Panc1 (cell line): ENCODE data around the gene FKBP1A. TPM values are rescaled to one million over a fixed set of nuclear protein-coding genes. Genes with fewer than 3 reads are reported as not detected.

ENCODE experiments used
- ATAC-seq: fragments of 200-7000 bp; cut with Tn5 transposase; 2 replicates; pipeline ENCODE4 v1.9.1; 2020; ENCODE audit warnings: mild to moderate bottlenecking, moderate library complexity
- BruUV-seq: library from RNA; stranded (reverse); fragments of 400-500 nt; replicated peaks from 2 replicates; lab custom pipeline; 2021; lab: Mats Ljungman, UMichigan
- CTCF ChIA-PET: fragments of 300-600 bp; sonication (Branson Sonifier 250); formaldehyde crosslinking; loops from one replicate; lab custom pipeline; 2022; ENCODE audit warnings: antibody characterized with exemption; lab: Charles Lee
- POLR2A ChIA-PET: fragments of 300-600 bp; sonication (Branson Sonifier 250); formaldehyde crosslinking; loops from one replicate; lab custom pipeline; 2022; ENCODE audit warnings: antibody characterized with exemption; lab: Charles Lee
- DNase-seq: peaks from one replicate; pipeline ENCODE4 v3.0.0-alpha.2; 2010; ENCODE audit warnings: low read depth, low spot score
- H3K27ac ChIP-seq: 2 replicates; pipeline ENCODE4 v1.5.1; 2011; ENCODE audit warnings: mild to moderate bottlenecking, low read length, inconsistent platforms
- H3K27me3 ChIP-seq: fragments of 200-500 bp; sonication (Bioruptor generic); 2 replicates; pipeline ENCODE4 v1.6.0; 2014; ENCODE audit warnings: low read length, inconsistent platforms; ENCODE audit not compliant: control insufficient read depth, insufficient read depth
- H3K36me3 ChIP-seq: fragments of 200-500 bp; sonication (Bioruptor generic); 2 replicates; pipeline ENCODE4 v1.5.1; 2014; ENCODE audit warnings: inconsistent platforms, mild to moderate bottlenecking, low read length, moderate library complexity; ENCODE audit not compliant: control insufficient read depth, insufficient read depth
- H3K4me1 ChIP-seq: 2 replicates; pipeline ENCODE4 v1.5.1; 2011; ENCODE audit warnings: inconsistent platforms, mild to moderate bottlenecking, low read length, moderate library complexity; ENCODE audit not compliant: control insufficient read depth, insufficient read depth
- H3K4me3 ChIP-seq, 2 experiments: 2 replicates each; pipeline ENCODE4 v1.5.1; 2011 to 2012; ENCODE audit warnings: low read depth in 2 of 2, low read length in 2 of 2, mild to moderate bottlenecking in 2 of 2, inconsistent platforms in 1 of 2, moderate library complexity in 1 of 2
- H3K9me3 ChIP-seq: fragments of 200-500 bp; sonication (Bioruptor generic); 2 replicates; pipeline ENCODE4 v1.5.1; 2014; ENCODE audit warnings: low read depth, mild to moderate bottlenecking, inconsistent platforms, low read length, moderate library complexity; ENCODE audit not compliant: control insufficient read depth, insufficient read depth
- CTCF ChIP-seq: fragments of 450-650 bp; IDR thresholded peaks from 2 replicates; pipeline ENCODE4 v1.5.1; 2017; ENCODE audit warnings: mild to moderate bottlenecking
- POLR2AphosphoS5 ChIP-seq: IDR thresholded peaks from 2 replicates; pipeline ENCODE4 v1.6.1; 2012; ENCODE audit warnings: mild to moderate bottlenecking, low read depth, low read length, moderate library complexity
- REST ChIP-seq, 2 experiments: IDR thresholded peaks; 2 replicates each; pipeline ENCODE4 v1.6.1; 2011 to 2012; ENCODE audit warnings: low read depth in 2 of 2, control low read depth in 1 of 2, low read length in 1 of 2, mild to moderate bottlenecking in 1 of 2, moderate library complexity in 1 of 2; ENCODE audit not compliant: insufficient read depth in 1 of 2
- SIN3A ChIP-seq: IDR thresholded peaks from 2 replicates; pipeline ENCODE4 v1.6.1; 2012; ENCODE audit warnings: low read depth, mild to moderate bottlenecking, low read length, moderate library complexity, borderline replicate concordance; ENCODE audit not compliant: insufficient read depth
- TCF7L2 ChIP-seq: IDR thresholded peaks from 2 replicates; pipeline ENCODE4 v1.6.1; 2011; ENCODE audit warnings: mild to moderate bottlenecking, low read depth, low read length, inconsistent platforms
- in situ Hi-C: cut with HindIII; loops from 2 replicates; pipeline ENCODE4 v1.10.0; 2016; ENCODE audit warnings: low sequenced_read_pairs, low pct_unique_long_range_greater_than_20kb
- intact Hi-C: fragments of 100-400 bp; cut with micrococcal nuclease; formaldehyde crosslinking; loops from one replicate; pipeline ENCODE4 v1.10.0; 2022; ENCODE audit not compliant: unreplicated experiment
- total RNA-seq: library from RNA; stranded (reverse); gene quantifications from one replicate; pipeline ENCODE4 v1.2.1, GENCODE V29; 2021; ENCODE audit not compliant: unreplicated experiment

Gene FKBP1A
- total RNA-seq, 1 experiment from 2014 or later, result 695 TPM

- Histone ChIP-seq H3K9me3 (no peaks in the 10 kb centered on the region), H3K27me3 (no peaks in the 10 kb centered on the region), H3K4me3 (no peak overlapping the region), H3K4me1 (peaks cover 67% of the 10 kb centered on the region), H3K27ac (no peak overlapping the region), H3K36me3 (peaks cover 17% of the 10 kb centered on the region)
- intact Hi-C loops (loop anchor here (10.0 kb wide), 1 partner anchor 61 kb away; no protein-coding TSS in a partner anchor), in situ Hi-C loops (no loop called here)
- ChIA-PET POLR2A (no interaction called here), CTCF (no interaction called here)
- ATAC-seq (no peak), DNase-seq (no peak)
- BruUV-seq, result no TSS peak
- no peak for TF ChIP-seq REST (IDR thresholded peaks at IDR 0.05; ENCODE audit: insufficient read depth in 1 of 2, low read depth in 2 of 2, low read length in 1 of 2)
- TF ChIP-seq POLR2AphosphoS5, result no peak
- peak; percentile 18; the same call in 1 of the 2 replicates for TF ChIP-seq CTCF
- TF ChIP-seq SIN3A, result no peak
These were observed 18.6 kb downstream of the FKBP1A start for GRCh38 chr20:1374246-1374645.

GRCh38 chr20:1373614-1374013 is 19.2 kb downstream of the FKBP1A start:
- Histone ChIP-seq H3K4me1 (peaks cover 65% of the 10 kb centered on the region), H3K4me3 (no peak overlapping the region), H3K36me3 (peaks cover 20% of the 10 kb centered on the region), H3K27ac (no peak overlapping the region), H3K9me3 (no peaks in the 10 kb centered on the region), H3K27me3 (no peaks in the 10 kb centered on the region)
- in situ Hi-C loops (no loop called here), intact Hi-C loops (loop anchor here (10.0 kb wide), 1 partner anchor 61 kb away; no protein-coding TSS in a partner anchor)
- ChIA-PET CTCF (no interaction called here), POLR2A (no interaction called here)
- DNase-seq, result no peak
- ATAC-seq, result no peak
- TF ChIP-seq SIN3A (no peak), POLR2AphosphoS5 (no peak), REST (IDR thresholded peaks at IDR 0.05; ENCODE audit: insufficient read depth in 1 of 2, low read depth in 2 of 2, low read length in 1 of 2) (no peak), TCF7L2 (no peak), CTCF (no peak)
- BruUV-seq, result no TSS peak
